ENCODE results near the gene PTPRN2.

PTPRN2 gene

DNA sequence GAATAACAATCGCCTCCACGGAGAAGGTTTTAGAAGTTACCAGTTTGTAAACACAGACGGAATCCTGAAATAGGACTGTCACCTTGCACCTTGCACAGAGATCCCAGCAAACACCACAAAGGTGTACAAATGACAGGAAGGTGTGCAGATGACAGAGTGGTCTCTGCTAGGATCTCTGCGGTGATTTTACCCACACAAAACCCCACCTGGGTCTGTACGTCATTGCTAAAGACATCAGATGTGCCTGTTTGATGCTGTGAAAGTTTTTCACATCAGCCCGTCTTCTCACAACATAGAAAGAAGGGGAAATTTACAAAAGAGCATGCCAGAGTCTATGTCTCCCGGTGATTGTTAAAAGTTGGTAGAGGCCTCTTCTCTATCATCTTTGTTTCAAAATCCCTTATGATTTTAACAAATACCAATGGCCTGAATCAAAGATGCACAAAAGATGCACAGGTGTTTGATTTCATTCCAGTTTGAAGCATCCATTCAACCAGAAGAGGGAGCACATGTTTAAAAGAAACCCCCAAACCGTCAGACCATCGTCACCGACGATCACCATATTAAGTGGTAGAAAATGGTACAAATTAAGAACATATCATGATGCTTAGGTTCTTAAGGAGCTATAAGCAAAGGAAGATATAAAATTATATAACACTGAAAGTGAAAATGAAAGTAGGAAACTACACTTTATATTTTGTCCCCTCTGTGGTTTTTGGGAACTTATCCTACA is 576.5 kb downstream of the PTPRN2 start:
- no peaks in the 10 kb centered on the region for H3K27me3 ChIP-seq (ENCODE audit: control insufficient read depth in 2 of 2, insufficient read depth in 2 of 2, low read length in 2 of 2)
- H3K36me3 ChIP-seq (ENCODE audit: control insufficient read depth in 2 of 2, insufficient read depth in 2 of 2, low read length in 2 of 2) = no peaks in the 10 kb centered on the region
- H3K9me3 ChIP-seq (ENCODE audit: control insufficient read depth in 2 of 2, low read length in 2 of 2) = no peaks in the 10 kb centered on the region
- no peak overlapping the region for H3K27ac ChIP-seq (ENCODE audit: low read depth in 2 of 2, low read length in 2 of 2)
- H3K4me1 ChIP-seq (ENCODE audit: control insufficient read depth in 2 of 2, insufficient read depth in 2 of 2, low read length in 2 of 2) = peaks cover 0 to 4% of the 10 kb centered on the region in 2 donors
- H3K4me3 ChIP-seq (ENCODE audit: low read length in 2 of 2) = no peak overlapping the region
- no peak overlapping the region for H3K9ac ChIP-seq (ENCODE audit: low read depth in 1 of 2, low read length in 2 of 2)

DNA sequence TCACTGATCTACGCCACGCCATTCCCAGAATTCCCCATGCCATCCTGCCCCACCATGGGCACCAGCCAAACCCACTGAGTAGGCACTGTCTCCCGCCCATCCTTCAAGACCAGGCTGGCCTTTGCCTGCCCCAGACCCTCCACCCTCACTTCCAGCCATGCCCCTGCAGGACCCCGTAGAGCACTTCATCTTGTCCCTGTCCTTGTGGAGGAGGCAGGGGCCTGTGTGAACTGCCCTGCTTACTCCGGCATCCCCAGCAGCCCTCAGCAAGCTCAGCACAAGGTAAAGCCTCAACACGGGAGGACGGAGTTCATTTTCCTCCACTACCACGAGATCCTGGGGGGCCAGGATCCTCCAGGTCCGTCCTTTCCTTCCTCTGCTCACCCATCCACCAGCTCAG is 577.7 kb downstream of the PTPRN2 start:
- peaks cover 0 to 3% of the 10 kb centered on the region in 2 donors for H3K4me1 ChIP-seq (ENCODE audit: control insufficient read depth in 2 of 2, insufficient read depth in 2 of 2, low read length in 2 of 2)
- no peaks in the 10 kb centered on the region for H3K9me3 ChIP-seq (ENCODE audit: control insufficient read depth in 2 of 2, low read length in 2 of 2)
- H3K27ac ChIP-seq (ENCODE audit: low read depth in 2 of 2, low read length in 2 of 2) = no peak overlapping the region
- no peaks in the 10 kb centered on the region for H3K36me3 ChIP-seq (ENCODE audit: control insufficient read depth in 2 of 2, insufficient read depth in 2 of 2, low read length in 2 of 2)
- no peak overlapping the region for H3K4me3 ChIP-seq (ENCODE audit: low read length in 2 of 2)
- no peak overlapping the region for H3K9ac ChIP-seq (ENCODE audit: low read depth in 1 of 2, low read length in 2 of 2)
- H3K27me3 ChIP-seq (ENCODE audit: control insufficient read depth in 2 of 2, insufficient read depth in 2 of 2, low read length in 2 of 2) = no peaks in the 10 kb centered on the region

- no peak overlapping the region for H3K4me3 ChIP-seq (ENCODE audit: low read length in 2 of 2)
Measured at GRCh38 chr7:158008267-158008666, 579.4 kb downstream of the PTPRN2 start.

GRCh38 chr7:158007697-158008257 is 579.8 kb downstream of the PTPRN2 start:
- H3K9me3 ChIP-seq (ENCODE audit: control insufficient read depth in 2 of 2, low read length in 2 of 2) = no peaks in the 10 kb centered on the region
- no peak overlapping the region for H3K4me3 ChIP-seq (ENCODE audit: low read length in 2 of 2)
- no peak overlapping the region for H3K9ac ChIP-seq (ENCODE audit: low read depth in 1 of 2, low read length in 2 of 2)
- no peak overlapping the region for H3K27ac ChIP-seq (ENCODE audit: low read depth in 2 of 2, low read length in 2 of 2)
- H3K4me1 ChIP-seq (ENCODE audit: control insufficient read depth in 2 of 2, insufficient read depth in 2 of 2, low read length in 2 of 2) = no peaks in the 10 kb centered on the region
- no peaks in the 10 kb centered on the region for H3K27me3 ChIP-seq (ENCODE audit: control insufficient read depth in 2 of 2, insufficient read depth in 2 of 2, low read length in 2 of 2)
- H3K36me3 ChIP-seq (ENCODE audit: control insufficient read depth in 2 of 2, insufficient read depth in 2 of 2, low read length in 2 of 2) = no peaks in the 10 kb centered on the region

More at GRCh38 chr7:158008267-158008666, 579.4 kb downstream of the PTPRN2 start:
- Histone ChIP-seq H3K36me3 (ENCODE audit: control insufficient read depth in 2 of 2, insufficient read depth in 2 of 2, low read length in 2 of 2) (no peaks in the 10 kb centered on the region), H3K27ac (ENCODE audit: low read depth in 2 of 2, low read length in 2 of 2) (no peak overlapping the region), H3K9ac (ENCODE audit: low read depth in 1 of 2, low read length in 2 of 2) (no peak overlapping the region), H3K4me1 (ENCODE audit: control insufficient read depth in 2 of 2, insufficient read depth in 2 of 2, low read length in 2 of 2) (no peaks in the 10 kb centered on the region), H3K27me3 (ENCODE audit: control insufficient read depth in 2 of 2, insufficient read depth in 2 of 2, low read length in 2 of 2) (no peaks in the 10 kb centered on the region), H3K9me3 (ENCODE audit: control insufficient read depth in 2 of 2, low read length in 2 of 2) (no peaks in the 10 kb centered on the region)

DNA sequence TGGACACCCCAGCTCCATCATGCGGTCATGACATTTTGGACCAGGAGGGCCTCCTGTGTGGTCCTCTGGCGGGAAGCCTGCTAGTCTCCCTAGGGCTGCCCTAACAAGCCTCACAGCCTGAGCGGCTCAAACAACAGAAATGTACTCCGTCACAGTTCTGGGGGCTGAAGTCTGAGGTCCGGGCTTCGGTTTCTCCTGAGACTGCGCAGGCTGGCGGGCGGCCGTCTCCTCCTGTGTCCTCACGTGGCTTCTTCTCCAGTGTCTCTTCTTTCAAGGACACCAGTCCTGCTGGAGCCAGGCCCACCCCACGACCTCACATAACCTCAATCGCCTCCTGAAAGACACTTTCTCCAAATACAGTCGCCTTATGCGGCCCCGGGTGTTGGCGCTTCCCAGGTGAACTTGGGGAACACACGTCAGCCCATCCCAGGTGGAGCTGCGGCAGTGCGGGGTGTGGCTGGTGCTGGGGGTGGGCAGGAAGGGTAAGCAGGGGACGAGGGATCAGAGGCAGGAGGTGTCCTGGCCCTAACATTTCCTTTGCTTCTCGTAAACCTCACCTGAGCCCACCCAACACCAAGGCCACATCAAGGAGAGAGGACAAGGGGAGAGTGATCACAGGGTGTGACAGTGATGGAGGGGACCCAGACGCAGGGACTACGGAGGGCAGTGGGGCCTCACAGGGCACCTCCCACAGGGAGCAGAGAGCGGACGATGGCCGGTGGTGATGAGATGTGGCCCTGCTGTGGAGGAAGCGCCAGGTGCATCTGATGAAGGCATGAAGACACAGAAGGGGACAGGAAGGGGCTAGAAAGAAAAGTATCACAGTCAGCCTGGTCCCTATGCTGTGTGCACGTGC is 580.6 kb downstream of the PTPRN2 start:
- Histone ChIP-seq H3K9me3 (ENCODE audit: control insufficient read depth in 2 of 2, low read length in 2 of 2) (no peaks in the 10 kb centered on the region), H3K9ac (ENCODE audit: low read depth in 1 of 2, low read length in 2 of 2) (no peak overlapping the region), H3K36me3 (ENCODE audit: control insufficient read depth in 2 of 2, insufficient read depth in 2 of 2, low read length in 2 of 2) (no peaks in the 10 kb centered on the region), H3K4me3 (ENCODE audit: low read length in 2 of 2) (no peak overlapping the region), H3K27ac (ENCODE audit: low read depth in 2 of 2, low read length in 2 of 2) (no peak overlapping the region), H3K4me1 (ENCODE audit: control insufficient read depth in 2 of 2, insufficient read depth in 2 of 2, low read length in 2 of 2) (no peaks in the 10 kb centered on the region), H3K27me3 (ENCODE audit: control insufficient read depth in 2 of 2, insufficient read depth in 2 of 2, low read length in 2 of 2) (no peaks in the 10 kb centered on the region)

- no peak overlapping the region for H3K4me3 ChIP-seq (ENCODE audit: low read length in 2 of 2)
- no peak overlapping the region for H3K9ac ChIP-seq (ENCODE audit: low read depth in 1 of 2, low read length in 2 of 2)
- H3K27ac ChIP-seq (ENCODE audit: low read depth in 2 of 2, low read length in 2 of 2) = no peak overlapping the region
- H3K36me3 ChIP-seq (ENCODE audit: control insufficient read depth in 2 of 2, insufficient read depth in 2 of 2, low read length in 2 of 2) = no peaks in the 10 kb centered on the region
- H3K4me1 ChIP-seq (ENCODE audit: control insufficient read depth in 2 of 2, insufficient read depth in 2 of 2, low read length in 2 of 2) = no peaks in the 10 kb centered on the region
- H3K27me3 ChIP-seq (ENCODE audit: control insufficient read depth in 2 of 2, insufficient read depth in 2 of 2, low read length in 2 of 2) = no peaks in the 10 kb centered on the region
- H3K9me3 ChIP-seq (ENCODE audit: control insufficient read depth in 2 of 2, low read length in 2 of 2) = no peaks in the 10 kb centered on the region
Measured at GRCh38 chr7:158005531-158005930, 582.1 kb downstream of the PTPRN2 start.

- Histone ChIP-seq H3K9me3 (ENCODE audit: control insufficient read depth in 2 of 2, low read length in 2 of 2) (no peaks in the 10 kb centered on the region), H3K27ac (ENCODE audit: low read depth in 2 of 2, low read length in 2 of 2) (no peak overlapping the region), H3K4me3 (ENCODE audit: low read length in 2 of 2) (no peak overlapping the region), H3K36me3 (ENCODE audit: control insufficient read depth in 2 of 2, insufficient read depth in 2 of 2, low read length in 2 of 2) (no peaks in the 10 kb centered on the region), H3K4me1 (ENCODE audit: control insufficient read depth in 2 of 2, insufficient read depth in 2 of 2, low read length in 2 of 2) (no peaks in the 10 kb centered on the region), H3K27me3 (ENCODE audit: control insufficient read depth in 2 of 2, insufficient read depth in 2 of 2, low read length in 2 of 2) (no peaks in the 10 kb centered on the region), H3K9ac (ENCODE audit: low read depth in 1 of 2, low read length in 2 of 2) (no peak overlapping the region)
Measured at GRCh38 chr7:158004123-158004490, 583.5 kb downstream of the PTPRN2 start.

DNA sequence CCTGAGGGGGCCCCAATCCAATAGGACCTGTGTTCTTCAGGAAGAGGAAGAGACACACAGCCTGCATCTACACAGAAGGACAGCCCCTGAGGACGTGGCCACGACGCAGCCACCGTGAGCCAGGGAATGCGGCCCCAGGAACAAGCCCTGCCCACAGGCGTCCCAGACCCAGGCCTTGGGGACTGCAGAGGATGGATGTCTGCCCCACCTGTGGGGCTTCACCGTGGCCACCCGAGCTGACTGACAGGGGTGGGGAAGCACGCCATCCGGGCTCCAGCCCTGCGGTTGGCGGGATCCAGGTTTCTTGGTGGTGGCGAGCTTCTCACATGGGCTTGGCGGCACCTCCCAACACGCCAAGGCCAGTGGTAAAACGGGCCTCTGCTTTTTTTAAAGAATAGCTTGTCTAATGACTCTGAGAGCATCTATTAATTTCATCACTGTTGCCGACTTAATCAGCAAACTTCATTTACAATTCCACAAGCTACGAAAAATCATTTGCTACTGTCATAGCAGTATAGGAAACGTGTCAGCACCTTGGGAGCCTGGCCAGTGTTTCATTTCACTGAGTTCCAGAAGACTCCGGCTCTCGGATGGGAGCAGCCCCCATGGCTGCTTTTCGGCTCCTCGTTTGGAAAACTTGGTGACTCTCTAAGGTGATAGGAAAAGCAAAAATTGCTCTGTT is 584.0 kb downstream of the PTPRN2 start:
- H3K27me3 ChIP-seq (ENCODE audit: control insufficient read depth in 2 of 2, insufficient read depth in 2 of 2, low read length in 2 of 2) = no peaks in the 10 kb centered on the region
- H3K9ac ChIP-seq (ENCODE audit: low read depth in 1 of 2, low read length in 2 of 2) = no peak overlapping the region
- H3K27ac ChIP-seq (ENCODE audit: low read depth in 2 of 2, low read length in 2 of 2) = no peak overlapping the region
- no peaks in the 10 kb centered on the region for H3K36me3 ChIP-seq (ENCODE audit: control insufficient read depth in 2 of 2, insufficient read depth in 2 of 2, low read length in 2 of 2)
- H3K4me1 ChIP-seq (ENCODE audit: control insufficient read depth in 2 of 2, insufficient read depth in 2 of 2, low read length in 2 of 2) = no peaks in the 10 kb centered on the region
- H3K4me3 ChIP-seq (ENCODE audit: low read length in 2 of 2) = no peak overlapping the region
- no peaks in the 10 kb centered on the region for H3K9me3 ChIP-seq (ENCODE audit: control insufficient read depth in 2 of 2, low read length in 2 of 2)

- no peaks in the 10 kb centered on the region for H3K4me1 ChIP-seq (ENCODE audit: control insufficient read depth in 2 of 2, insufficient read depth in 2 of 2, low read length in 2 of 2)
- no peaks in the 10 kb centered on the region for H3K27me3 ChIP-seq (ENCODE audit: control insufficient read depth in 2 of 2, insufficient read depth in 2 of 2, low read length in 2 of 2)
- H3K9me3 ChIP-seq (ENCODE audit: control insufficient read depth in 2 of 2, low read length in 2 of 2) = no peaks in the 10 kb centered on the region
- H3K27ac ChIP-seq (ENCODE audit: low read depth in 2 of 2, low read length in 2 of 2) = no peak overlapping the region
- no peak overlapping the region for H3K4me3 ChIP-seq (ENCODE audit: low read length in 2 of 2)
- no peak overlapping the region for H3K9ac ChIP-seq (ENCODE audit: low read depth in 1 of 2, low read length in 2 of 2)
- H3K36me3 ChIP-seq (ENCODE audit: control insufficient read depth in 2 of 2, insufficient read depth in 2 of 2, low read length in 2 of 2) = no peaks in the 10 kb centered on the region
Measured at GRCh38 chr7:158002486-158003080, 585.0 kb downstream of the PTPRN2 start.
